ELR (cell line): ENCODE data around the gene COL1A2.
A peak's percentile ranks its signal among the peaks of the same experiment; 100 is the strongest.

ENCODE experiments used
- DNase-seq: peaks from one replicate; pipeline ENCODE4 v3.0.0-alpha.2; 2015; ENCODE audit warnings: low read depth

The COL1A2 gene

DNA sequence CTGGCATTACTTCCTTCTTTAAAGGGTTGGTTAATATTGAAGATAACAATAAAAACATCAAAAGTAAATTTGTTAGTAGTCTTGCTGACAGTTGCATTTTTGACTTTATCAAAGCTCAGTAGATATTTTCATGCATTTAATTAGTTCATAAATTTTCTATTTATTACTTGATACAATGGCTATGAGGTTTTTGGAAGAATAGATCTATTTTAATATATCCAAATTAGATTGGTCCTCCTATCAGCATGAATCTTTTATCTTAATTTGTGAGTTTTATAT is 16.4 kb downstream of the COL1A2 start:
- no peak for DNase-seq

DNA sequence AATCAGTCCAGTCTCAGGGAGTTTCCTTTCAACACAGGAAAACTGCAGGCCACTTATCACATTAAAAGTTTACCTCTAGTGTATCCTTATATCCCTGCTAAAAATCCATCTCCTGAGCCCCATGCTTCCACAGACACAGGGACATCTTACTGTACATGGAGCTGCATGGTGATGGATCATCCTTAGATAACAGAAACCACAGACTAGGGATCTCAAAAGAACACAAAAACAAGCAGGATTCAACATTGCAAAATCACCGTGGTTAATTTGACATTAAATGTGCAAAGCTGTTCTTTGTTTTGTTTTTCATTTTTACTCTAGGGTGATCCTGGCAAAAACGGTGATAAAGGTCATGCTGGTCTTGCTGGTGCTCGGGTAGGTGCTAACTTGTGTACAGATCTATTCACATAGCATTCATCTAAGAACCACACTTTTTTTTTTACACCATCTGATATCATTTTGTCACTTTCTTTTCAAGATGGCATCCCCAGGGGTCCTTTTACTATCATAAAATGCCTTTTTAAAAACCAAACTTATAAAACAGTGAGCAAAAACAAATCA is 18.1 kb downstream of the COL1A2 start:
- DNase-seq: no peak

DNA sequence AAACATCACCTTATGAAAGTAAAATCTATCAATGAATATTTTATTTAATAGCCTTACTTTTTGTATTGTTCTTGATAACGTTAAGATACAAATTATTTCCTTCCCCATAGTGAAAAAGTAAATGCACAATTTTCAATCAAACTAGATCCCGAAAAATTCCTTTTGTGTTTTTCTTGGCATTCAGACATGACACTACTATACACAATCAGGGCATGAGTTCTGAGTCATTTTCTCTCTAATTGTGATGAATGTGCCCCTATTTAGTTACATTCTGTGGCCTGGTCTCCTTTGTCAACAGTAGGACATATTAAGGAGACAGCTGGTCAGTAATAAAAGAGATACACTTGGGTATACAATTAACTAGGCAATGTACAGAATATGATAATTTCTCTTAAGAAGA is 19.8 kb downstream of the COL1A2 start:
- DNase-seq: peak; percentile 37

DNA sequence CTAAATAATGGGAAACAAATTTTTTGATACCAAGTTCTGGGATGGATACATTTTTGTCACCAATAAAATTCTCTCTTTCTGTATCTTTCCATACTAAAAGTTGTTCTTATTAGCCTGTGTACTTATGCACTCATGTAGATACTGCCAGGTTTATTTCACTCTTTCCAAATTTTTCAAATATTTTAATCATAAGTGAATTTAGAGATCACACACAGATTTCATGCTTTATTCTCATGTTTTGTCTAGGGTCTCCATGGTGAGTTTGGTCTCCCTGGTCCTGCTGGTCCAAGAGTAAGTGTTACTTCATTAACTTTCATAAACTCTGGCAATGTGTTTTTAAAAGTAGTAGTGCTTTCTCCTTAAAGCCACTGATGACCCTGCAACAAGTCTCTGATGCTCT is 20.3 kb downstream of the COL1A2 start:
- no peak for DNase-seq

DNA sequence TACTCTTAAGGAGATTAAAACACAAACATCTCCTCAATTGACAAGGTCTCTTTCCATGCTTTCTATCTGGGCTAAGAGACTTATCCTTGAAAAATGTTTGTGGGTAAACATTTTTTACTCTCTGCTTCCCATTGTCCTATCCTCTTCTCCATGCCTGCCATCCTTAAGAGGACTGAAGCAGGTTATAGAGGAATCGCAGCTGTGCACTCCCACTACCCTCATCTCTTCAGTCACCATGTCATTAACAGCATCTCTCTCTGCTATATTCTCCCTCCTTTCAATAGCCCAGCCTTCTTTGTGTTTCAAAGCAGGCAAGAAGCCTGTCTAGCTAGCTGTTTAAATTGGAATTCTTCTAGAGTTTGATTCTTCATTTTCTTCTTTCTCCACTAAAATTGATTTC is 22.6 kb downstream of the COL1A2 start:
- DNase-seq: no peak

DNA sequence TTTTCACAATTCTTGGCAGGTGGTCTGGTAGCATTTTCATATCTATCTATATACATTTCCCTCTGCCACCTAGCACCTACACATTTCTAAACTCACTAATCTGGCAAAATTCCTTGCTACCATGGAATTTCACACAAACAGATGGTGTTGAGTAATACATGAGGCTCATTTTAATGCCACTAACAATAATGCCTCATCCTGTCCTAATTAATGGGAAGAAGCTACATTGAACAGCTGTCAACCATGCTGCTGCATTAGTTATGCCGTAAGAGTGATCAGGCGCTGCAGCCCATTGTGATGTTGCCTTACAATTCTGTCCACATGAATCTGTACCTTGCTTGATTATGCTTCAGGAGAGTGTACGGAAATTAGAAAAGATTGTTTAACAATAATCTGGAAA is 23.2 kb downstream of the COL1A2 start:
- DNase-seq: no peak

DNA sequence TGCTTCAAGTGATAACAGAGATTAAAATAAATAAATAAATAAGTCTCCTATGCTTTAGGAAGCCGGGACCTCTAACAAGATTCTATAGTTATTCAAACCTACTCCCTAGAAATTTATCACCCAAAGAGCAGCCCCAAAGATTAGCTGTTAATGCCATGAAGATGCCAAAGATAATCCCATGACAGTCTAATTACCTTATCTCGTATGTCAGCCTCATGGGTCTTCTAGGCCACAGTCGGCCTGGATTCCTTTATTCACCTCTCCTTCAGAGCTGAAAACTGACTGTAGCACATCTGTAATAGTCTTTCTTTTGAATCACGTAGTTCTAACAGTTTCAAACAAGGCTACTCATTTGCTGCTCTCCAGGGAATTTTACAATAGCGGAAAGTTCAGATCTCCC is 24.2 kb downstream of the COL1A2 start:
- DNase-seq: no peak

DNA sequence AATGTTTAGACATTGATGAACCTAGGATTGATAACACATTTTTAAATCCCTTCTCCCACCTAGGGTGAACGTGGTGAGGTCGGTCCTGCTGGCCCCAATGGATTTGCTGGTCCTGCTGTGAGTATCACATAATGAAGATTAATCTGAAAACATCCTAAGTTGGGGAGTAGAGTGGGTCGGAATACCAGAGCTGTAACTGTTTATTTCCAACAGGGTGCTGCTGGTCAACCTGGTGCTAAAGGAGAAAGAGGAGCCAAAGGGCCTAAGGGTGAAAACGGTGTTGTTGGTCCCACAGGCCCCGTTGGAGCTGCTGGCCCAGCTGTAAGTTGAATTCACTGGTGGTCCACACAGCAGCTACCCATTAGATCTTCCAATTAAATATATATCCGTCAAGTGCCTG is 25.6 kb downstream of the COL1A2 start:
- DNase-seq: no peak

DNA sequence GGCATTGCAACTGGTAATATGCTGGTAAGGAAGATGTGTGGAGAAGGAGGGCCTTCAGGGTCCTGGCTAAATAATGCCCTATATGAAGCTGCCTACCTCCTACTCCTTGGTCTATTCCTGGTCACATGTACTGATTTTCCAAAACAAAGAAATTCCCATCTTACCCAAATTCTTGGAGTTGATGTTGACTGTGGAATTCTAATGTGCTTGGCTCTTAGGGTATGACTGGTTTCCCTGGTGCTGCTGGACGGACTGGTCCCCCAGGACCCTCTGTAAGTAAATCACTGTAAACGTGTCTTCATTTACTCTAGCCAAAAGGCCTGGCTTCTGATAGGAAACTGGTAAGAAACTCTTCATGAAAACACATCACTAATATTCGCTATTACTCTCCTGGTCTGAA is 27.0 kb downstream of the COL1A2 start:
- DNase-seq: no peak

DNA sequence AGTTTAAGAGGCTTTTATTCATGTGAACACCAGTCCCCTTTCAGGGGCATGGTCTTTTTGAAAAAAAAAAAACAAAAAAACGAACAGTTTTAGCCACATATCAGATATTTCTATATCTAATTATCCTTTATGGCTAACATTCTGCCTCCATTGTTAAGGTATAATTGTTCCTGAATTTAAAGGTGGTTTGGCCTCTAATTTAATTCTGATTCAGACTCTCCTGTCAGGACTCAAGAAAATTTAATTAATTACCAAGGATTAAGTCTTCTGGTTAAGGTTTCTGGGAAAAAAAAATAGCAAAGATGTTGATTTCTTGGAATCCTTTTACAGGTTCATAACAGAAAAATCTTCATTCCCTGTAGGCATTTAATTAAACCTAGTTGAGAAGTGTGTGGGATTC is 27.4 kb downstream of the COL1A2 start:
- no peak for DNase-seq

DNA sequence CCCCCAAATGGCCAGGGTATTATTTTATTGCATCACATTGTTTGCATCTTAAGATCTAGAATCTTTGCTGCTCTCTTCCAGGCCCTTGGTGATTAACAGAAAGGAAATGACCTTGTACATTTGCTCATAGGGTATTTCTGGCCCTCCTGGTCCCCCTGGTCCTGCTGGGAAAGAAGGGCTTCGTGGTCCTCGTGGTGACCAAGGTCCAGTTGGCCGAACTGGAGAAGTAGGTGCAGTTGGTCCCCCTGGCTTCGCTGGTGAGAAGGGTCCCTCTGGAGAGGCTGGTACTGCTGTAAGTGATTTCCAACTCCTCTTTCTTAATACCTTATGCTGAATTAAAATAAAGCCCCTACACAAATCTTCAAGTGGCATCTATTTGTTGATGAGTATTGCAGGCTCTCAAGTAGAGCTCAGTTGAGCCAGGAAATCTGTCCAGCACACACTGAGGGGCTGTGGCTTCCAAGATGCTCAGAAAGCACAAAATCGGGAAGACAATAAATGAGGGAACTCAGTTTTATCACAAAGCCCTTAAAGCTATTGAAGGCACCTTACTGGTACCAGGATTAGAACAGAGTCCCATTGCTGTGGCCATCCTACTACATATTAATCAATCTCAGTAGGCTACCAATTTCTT is 28.2 kb downstream of the COL1A2 start:
- no peak for DNase-seq

DNA sequence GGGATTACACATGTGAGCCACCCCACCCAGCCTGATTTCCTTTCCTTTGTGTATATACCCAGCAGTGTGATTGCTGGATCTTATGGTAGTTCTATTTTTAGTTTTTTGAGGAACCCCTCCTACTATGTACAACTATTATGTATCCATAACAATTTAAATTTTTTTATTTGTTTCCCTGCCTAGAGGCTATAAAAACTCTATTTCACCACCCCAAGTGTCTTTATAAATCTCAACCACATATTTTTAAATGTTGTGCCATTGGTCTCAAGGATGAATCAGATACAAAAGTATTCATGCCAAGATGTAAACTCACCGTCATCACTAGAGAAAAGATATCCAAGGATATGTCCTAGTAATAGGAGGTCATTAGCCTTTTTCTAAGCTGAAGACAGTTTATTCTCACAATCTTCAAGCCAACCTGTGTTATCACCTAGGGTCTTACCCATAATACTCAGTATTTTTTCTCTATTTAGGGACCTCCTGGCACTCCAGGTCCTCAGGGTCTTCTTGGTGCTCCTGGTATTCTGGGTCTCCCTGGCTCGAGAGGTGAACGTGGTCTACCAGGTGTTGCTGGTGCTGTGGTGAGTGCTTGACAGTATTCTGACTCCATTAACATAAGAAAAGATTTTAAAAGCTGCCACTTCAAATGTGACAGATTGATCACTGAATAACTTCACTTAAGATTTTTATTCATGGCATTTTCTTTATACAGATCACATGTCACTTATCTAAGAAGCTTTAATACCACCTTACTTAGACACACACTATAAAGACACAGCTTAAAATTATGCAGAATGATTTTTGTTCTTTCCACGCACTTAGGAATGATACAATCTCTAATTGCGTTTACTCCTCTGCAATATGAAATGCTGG is 29.4 kb downstream of the COL1A2 start:
- DNase-seq: peak; percentile 81

DNA sequence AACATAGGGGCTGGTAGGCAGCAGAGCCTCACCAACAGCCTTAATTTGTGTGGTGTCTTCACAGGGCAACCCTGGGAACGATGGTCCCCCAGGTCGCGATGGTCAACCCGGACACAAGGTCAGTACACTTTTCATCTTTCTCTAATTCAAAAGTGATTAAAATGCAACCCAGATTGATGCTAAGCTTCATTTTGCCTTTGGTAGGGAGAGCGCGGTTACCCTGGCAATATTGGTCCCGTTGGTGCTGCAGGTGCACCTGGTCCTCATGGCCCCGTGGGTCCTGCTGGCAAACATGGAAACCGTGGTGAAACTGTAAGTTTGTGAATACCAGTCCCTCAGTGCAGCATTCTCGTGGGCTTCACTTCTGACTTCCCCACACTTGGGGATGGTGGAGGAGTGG is 30.9 kb downstream of the COL1A2 start:
- DNase-seq: no peak

DNA sequence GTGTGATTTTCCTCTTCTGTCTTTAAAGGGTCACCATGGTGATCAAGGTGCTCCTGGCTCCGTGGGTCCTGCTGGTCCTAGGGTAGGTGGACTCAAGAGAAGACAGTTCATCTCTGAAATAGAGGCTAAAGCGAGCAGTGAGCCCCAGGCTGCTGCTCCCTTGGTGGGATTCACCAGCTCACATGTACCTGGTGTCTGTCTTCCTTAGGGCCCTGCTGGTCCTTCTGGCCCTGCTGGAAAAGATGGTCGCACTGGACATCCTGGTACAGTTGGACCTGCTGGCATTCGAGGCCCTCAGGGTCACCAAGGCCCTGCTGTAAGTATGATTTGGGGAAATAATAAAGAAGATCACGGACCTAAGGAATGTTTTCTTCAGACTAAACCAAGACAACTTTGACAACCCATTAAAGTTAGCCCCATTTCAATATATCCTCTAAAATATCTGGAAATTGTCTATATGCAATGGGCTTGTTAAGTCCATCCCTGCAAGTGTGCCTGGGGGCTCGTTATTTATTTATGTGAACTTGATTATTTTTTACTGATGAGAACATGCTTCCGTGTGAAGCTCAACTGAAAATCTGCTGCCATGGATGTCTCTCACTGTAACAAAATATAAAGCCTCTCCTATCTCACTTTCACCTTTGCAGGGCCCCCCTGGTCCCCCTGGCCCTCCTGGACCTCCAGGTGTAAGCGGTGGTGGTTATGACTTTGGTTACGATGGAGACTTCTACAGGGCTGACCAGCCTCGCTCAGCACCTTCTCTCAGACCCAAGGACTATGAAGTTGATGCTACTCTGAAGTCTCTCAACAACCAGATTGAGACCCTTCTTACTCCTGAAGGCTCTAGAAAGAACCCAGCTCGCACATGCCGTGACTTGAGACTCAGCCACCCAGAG is 32.5 kb downstream of the COL1A2 start:
- no peak for DNase-seq

DNA sequence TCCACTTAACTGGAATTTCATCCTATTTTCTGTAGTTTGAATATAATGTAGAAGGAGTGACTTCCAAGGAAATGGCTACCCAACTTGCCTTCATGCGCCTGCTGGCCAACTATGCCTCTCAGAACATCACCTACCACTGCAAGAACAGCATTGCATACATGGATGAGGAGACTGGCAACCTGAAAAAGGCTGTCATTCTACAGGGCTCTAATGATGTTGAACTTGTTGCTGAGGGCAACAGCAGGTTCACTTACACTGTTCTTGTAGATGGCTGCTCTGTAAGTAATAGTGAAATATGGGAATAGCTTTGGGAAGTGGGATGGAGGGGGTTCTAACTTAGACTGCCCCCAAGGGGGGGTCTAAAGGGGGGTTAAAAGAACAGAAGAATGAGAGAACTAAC is 34.5 kb downstream of the COL1A2 start:
- no peak for DNase-seq

DNA sequence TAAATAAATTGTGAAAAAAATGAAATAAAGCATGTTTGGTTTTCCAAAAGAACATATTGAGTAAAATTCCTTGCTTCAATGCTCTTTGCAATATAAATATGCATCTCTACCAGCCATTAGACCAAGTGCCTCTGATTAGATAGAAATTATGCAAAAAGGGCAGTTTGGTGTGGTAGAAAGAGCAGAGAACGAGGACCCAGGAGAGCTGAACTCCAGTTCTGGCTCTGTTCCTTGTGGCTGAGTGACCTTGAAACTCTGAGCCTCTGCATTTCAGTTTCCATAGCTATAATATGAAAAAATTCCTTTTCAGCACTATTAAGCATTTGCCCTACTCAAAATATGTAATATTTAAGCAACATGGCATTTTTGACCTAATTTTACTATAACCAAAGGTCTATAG is 36.5 kb downstream of the COL1A2 start:
- no peak for DNase-seq

DNA sequence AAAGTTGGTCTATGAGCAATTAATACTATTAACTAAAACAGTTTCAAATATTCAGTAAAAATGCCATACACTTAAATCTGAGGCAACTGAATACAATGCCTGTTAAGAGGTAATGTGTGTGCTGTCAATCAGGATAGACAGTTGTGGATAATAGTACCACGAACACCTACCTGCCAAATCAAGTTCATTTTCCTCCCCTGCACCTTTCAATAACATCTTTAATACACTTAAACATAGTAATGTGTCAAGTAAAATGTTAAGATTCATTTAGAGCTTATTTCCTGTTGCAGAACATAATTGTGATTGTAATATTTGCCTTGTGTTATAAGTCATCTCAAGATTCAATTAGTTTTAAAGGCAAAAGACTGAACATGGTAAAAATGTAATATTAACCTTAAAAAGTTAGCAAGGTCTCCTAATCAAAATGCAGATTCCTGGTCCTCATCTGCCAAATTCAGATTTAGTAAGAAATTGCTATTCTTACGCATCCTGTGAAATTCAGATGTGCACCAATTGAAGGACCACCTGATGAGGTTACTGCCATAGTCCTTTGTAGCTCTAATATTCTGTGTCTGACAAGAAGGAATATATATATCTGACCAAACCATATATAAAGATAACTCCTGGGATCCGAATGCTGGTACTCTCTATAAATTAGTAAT is 37.1 kb downstream of the COL1A2 start:
- DNase-seq: no peak

DNA sequence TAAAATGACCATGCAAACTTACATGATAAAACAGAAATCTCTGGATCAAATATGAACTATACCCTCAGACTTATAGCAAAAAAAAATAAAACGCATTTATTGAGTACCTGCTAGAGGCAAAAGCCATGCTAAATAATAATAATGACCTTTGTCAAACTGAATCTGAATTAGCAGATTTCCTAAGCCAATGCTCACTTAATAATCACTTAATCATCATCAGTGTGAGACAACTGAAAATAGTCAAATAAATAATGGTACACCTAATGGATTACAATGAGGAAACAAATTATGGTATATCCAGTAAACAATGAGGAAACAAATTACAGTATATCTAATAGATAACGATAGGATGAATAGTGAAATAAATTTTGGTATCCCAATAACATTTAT is 37.6 kb downstream of the COL1A2 start:
- DNase-seq: no peak

DNA sequence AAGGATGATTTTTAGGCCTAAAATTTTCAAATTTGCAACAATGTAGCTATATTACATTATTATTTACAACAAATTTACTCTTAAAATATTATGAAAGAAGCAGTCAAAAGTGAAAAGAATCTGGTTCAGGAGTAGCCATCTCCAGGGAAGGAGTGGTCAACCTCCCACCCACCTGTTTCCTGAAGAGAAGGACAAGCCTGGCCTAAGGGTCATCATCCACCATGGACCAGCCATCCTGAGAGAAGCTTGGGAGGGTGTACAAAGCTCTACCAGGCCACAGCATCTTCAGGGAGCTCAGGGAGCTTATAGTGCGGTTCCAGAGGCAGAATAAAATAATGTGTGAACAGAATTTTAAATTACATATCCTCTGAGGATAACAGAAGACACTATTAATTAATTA is 38.1 kb downstream of the COL1A2 start:
- DNase-seq: no peak

DNA sequence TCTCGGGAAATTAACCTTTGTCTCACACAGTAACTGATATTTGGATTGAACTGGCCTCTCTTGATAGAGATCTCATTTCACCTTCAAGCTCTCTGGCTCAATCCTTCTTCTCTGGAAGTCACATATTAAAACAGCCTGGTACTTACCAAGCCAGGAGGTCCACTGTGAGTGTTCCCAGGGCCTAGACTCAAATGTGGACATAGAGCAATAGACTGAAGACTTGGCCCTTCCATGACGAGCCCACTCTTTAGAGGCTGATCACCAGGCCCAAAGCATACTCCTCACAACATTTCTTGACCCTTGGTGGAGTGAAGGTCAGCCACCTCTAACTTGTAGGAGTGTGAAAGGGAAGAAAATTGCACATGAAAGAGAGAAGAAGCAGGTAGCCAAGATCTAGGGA is 38.5 kb downstream of the COL1A2 start:
- DNase-seq: no peak

DNA sequence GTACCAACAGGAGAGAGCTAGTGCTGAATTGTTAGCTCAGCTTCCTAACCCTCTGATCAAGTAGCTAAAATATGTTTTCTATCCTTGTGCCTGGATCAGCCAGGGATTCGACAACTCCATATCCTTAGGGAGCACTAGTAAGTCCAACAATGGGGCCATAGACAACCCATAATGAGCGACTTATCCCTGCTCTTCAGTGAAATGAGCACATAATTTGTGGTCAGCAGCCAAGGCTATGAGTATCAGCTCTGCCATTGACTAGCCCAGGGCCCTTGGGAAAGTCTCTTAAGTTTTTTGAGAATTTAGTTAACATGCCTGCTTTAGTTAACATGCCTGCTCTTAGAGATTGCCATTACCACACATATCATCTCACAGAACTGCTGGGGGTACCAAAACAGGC is 39.3 kb downstream of the COL1A2 start:
- no peak for DNase-seq

DNA sequence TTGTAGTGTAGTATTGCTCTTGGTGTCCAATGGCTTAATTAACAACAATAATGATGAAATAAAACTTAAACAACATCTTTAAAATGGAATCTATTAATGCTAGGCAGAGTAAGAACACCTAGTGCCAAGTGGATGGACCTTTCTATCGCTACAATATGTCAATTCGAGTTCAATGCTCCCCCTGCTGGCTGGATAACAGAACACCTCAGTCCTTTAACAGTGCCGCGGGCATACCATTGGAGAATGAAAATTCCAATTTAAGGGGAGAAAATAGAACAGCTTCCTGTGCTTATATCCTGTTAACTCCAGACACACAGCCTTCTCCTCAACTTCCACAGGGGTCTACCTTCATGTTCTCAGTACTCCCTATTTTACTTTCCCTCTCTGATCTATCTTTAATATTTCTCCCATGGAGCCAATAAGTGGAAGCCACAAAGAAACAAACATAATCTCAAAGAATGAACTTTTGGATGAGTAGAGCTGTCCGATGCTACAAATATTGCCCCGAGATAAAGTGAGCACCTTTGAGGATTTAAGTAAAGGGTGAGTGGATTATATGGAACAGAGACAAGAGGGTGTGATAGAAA is 41.4 kb downstream of the COL1A2 start:
- peak; percentile 82 for DNase-seq
